Neutrophil (primary cell): ENCODE data around the gene PERP.
"Not testable (repeated sequence)": the region's sequence is repeated elsewhere in the genome, so short reads cannot be mapped to it uniquely, and the experiment has no call there.

Source experiments
- H3K27ac ChIP-seq: fragments of 200-600 bp; sonication (generic); 2 replicates; pipeline ENCODE4 v1.5.1; 2016; ENCODE audit warnings: mild to moderate bottlenecking, moderate library complexity
- H3K27me3 ChIP-seq: fragments of 200-600 bp; sonication (generic); 2 replicates; pipeline ENCODE4 v1.6.0; 2016; ENCODE audit warnings: mild to moderate bottlenecking
- H3K36me3 ChIP-seq: fragments of 200-600 bp; sonication (generic); 2 replicates; pipeline ENCODE4 v1.5.1; 2017
- H3K4me1 ChIP-seq, 2 experiments: fragments of 200-600 bp in 1 of 2; sonication (generic) in 1 of 2; 1 replicate in 1 of 2; 2 replicates in 1 of 2; pipeline versions ENCODE4 v1.5.1 to v1.6.1; 2013 to 2016; ENCODE audit warnings: low read depth in 1 of 2, low read length in 1 of 2, mild to moderate bottlenecking in 1 of 2, moderate library complexity in 1 of 2; ENCODE audit not compliant: control insufficient read depth in 1 of 2, insufficient read depth in 1 of 2
- H3K4me3 ChIP-seq, 2 experiments: fragments of 200-600 bp in 1 of 2; sonication (generic) in 1 of 2; 1 replicate in 1 of 2; 2 replicates in 1 of 2; pipeline ENCODE4 v1.5.1; 2013 to 2016; ENCODE audit warnings: low read depth in 1 of 2, low read length in 1 of 2, mild to moderate bottlenecking in 1 of 2, moderate library complexity in 1 of 2
- H3K9me3 ChIP-seq: fragments of 200-600 bp; sonication (generic); 2 replicates; pipeline ENCODE4 v1.5.1; 2016
- TF ChIP-seq, protein P1 (sequence below): fragments of 200-600 bp; sonication (generic); IDR thresholded peaks from 2 replicates; pipeline ENCODE4 v1.5.1; 2016; ENCODE audit warnings: antibody characterized with exemption

PERP gene

DNA sequence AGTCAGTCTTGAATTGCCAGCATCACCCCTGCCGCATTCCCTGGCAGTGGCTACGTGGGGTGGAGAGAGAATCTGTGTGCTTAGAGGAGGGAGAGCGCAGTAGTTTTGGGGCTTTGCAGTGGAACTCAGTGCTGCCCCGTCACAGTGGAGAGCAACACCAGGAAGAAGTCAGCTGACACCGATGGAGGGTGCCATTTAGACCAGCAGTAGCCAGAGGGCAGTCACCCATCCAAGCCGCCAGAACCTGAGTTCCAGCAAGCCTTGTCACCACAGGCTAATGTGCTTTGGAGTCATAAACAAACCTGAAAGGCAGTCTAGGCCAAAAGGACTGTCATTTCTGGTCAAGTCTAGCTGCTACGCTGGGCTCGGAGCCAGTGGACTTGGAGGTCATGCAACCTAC is 22.0 kb upstream of the PERP start:
- Histone ChIP-seq H3K4me1 (no peaks in the 10 kb centered on the region), H3K4me3 (no peak overlapping the region), H3K27ac (no peak overlapping the region), H3K9me3 (no peaks in the 10 kb centered on the region), H3K36me3 (no peaks in the 10 kb centered on the region), H3K27me3 (peaks cover 3% of the 10 kb centered on the region)
- TF ChIP-seq, protein P1, sequence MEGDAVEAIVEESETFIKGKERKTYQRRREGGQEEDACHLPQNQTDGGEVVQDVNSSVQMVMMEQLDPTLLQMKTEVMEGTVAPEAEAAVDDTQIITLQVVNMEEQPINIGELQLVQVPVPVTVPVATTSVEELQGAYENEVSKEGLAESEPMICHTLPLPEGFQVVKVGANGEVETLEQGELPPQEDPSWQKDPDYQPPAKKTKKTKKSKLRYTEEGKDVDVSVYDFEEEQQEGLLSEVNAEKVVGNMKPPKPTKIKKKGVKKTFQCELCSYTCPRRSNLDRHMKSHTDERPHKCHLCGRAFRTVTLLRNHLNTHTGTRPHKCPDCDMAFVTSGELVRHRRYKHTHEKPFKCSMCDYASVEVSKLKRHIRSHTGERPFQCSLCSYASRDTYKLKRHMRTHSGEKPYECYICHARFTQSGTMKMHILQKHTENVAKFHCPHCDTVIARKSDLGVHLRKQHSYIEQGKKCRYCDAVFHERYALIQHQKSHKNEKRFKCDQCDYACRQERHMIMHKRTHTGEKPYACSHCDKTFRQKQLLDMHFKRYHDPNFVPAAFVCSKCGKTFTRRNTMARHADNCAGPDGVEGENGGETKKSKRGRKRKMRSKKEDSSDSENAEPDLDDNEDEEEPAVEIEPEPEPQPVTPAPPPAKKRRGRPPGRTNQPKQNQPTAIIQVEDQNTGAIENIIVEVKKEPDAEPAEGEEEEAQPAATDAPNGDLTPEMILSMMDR = no peak

DNA sequence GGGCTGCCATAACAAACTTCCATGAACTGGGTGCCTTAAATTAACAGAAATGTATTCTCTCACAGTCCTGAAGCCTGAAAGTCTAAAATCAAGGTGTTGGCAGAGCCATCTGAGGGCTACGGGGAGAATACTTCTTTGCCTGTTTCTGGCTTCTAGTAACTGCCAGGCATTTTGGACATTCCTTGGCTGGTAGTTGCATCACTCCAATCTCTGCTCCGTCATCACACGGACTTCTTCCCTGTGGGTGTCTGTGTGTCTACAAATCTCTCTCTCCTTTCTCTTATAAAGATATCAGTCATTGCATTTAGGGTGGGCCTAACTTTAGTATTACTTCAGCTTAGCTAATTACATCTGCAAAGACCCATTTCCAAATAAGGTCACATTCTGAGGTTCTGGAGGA is 20.9 kb upstream of the PERP start:
- no peak overlapping the region for H3K4me3 ChIP-seq
- H3K27ac ChIP-seq = no peak overlapping the region
- H3K4me1 ChIP-seq = no peaks in the 10 kb centered on the region
- no peaks in the 10 kb centered on the region for H3K9me3 ChIP-seq
- H3K27me3 ChIP-seq = peaks cover 3% of the 10 kb centered on the region
- TF ChIP-seq, protein P1 = no peak
- H3K36me3 ChIP-seq = no peaks in the 10 kb centered on the region

DNA sequence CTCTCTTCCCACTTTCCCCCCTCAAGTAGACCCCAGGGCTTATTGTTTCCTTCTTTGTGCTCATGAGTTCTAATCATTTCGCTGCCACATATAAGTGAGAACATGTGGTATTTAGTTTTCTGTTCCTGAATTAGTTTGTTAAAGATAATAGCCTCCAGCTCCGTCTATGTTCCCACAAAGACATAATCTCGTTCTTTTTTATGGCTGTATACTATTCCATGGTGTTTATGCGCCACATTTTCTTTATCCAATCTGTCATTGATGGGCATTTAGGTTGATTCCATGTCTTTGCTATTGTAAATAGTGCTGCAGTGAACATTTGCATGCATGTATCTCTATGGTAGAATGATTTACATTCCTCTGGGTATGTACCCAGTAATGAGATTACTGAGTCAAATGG is 16.9 kb upstream of the PERP start:
- H3K4me3 ChIP-seq = no peak overlapping the region
- peaks cover 19% of the 10 kb centered on the region for H3K27me3 ChIP-seq
- H3K27ac ChIP-seq = no peak overlapping the region
- no peaks in the 10 kb centered on the region for H3K9me3 ChIP-seq
- no peaks in the 10 kb centered on the region for H3K4me1 ChIP-seq
- TF ChIP-seq, protein P1 = no peak
- H3K36me3 ChIP-seq = no peaks in the 10 kb centered on the region

DNA sequence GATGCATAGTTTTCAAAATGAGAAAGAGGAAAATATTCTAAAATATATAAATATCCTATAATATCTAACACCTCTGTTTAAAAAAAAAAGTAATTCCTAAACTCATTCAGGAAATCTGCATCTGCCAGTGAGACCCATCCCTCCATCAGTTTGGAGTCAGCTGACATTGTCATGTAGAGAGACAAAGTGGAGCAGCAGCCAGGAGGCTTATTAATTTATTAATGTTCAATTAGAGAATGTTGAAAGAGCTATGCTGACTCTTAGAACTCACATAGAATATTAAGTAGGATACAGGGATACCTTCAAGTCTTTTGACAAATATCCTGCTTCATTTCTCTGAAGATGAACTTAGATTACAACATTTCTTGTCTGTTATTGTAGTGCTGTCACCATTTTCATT is 12.8 kb upstream of the PERP start:
- H3K4me3 ChIP-seq = no peak overlapping the region
- H3K27ac ChIP-seq = no peak overlapping the region
- TF ChIP-seq, protein P1 = no peak
- no peaks in the 10 kb centered on the region for H3K36me3 ChIP-seq
- H3K9me3 ChIP-seq = no peaks in the 10 kb centered on the region
- no peaks in the 10 kb centered on the region for H3K4me1 ChIP-seq
- H3K27me3 ChIP-seq = peaks cover 23% of the 10 kb centered on the region

DNA sequence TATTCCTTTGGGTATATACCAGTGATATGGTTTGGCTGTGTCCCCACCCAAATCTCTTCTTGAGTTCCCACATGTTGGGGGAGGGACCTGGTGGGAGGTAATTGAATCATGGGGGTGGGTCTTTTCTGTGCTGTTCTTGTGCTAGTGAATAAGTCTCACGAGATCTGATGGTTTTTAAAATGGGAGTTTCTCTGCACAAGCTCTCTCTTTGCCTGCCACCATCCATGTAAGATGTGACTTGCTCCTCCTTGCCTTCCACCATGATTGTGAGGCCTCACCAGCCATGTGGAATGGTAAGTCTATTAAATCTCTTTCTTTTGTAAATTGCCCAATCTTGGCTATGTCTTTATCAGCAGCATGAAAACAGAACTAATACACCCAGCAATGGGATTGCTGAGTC is 12.0 kb upstream of the PERP start:
- not testable (repeated sequence) for H3K36me3 ChIP-seq, H3K4me3 ChIP-seq, H3K4me1 ChIP-seq, H3K9me3 ChIP-seq, H3K27ac ChIP-seq
- peaks cover 30% of the 10 kb centered on the region for H3K27me3 ChIP-seq

DNA sequence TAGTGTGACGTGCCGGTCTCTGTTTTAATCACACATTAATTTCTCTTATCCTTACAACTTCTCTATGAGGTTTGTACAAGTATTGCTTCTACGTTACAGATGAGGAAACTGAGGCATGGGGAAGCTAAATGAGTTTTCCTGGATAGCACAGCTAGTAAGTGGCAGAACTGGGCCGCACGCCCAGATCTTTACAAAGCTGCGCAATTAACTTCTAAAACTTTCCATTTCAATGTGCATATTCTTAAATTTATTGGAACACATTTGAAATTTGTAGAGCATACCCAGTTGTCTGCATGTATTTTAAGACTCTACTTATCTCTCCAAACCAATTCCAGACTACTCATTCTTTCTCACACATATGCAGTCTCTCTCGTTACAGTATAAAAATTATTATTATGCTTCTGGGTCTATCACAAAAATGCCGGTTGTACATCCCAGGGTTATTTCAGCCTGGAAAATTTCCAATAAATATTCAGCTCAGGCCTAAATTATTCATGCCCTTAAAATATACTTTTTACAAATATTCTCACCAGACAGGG is 10.2 kb upstream of the PERP start:
- H3K27me3 ChIP-seq = peaks cover 32% of the 10 kb centered on the region
- H3K9me3 ChIP-seq = no peaks in the 10 kb centered on the region
- no peaks in the 10 kb centered on the region for H3K4me1 ChIP-seq
- no peak overlapping the region for H3K4me3 ChIP-seq
- TF ChIP-seq, protein P1 = no peak
- H3K36me3 ChIP-seq = no peaks in the 10 kb centered on the region
- no peak overlapping the region for H3K27ac ChIP-seq
